Measurements from ENCODE around the gene ZNHIT3.
"Not testable (repeated sequence)": the region's sequence is repeated elsewhere in the genome, so short reads cannot be mapped to it uniquely, and the experiment has no call there.

ZNHIT3 gene

GRCh38 chr17:36486204-36487194 lies at the start of gene ZNHIT3:
ZNHIT3 (plus strand) TSS chr17:36486681; CDS start chr17:36486700, 19 bp downstream.
- DNase-seq, result peak; percentile 89 to 92

- DNase-seq, result not testable (repeated sequence)
These were observed 44.7 kb upstream of the ZNHIT3 start for GRCh38 chr17:36441792-36442191.

- DNase-seq, result no peak
These were observed 42.7 kb upstream of the ZNHIT3 start for GRCh38 chr17:36443777-36444176.

- not testable (repeated sequence) for DNase-seq
These were observed 36.5 kb upstream of the ZNHIT3 start for GRCh38 chr17:36449997-36450396.

- not testable (repeated sequence) for DNase-seq
These were observed 33.6 kb upstream of the ZNHIT3 start for GRCh38 chr17:36452888-36453287.

GRCh38 chr17:36457701-36458100 lies 28.8 kb upstream of the ZNHIT3 start:
- DNase-seq, result not testable (repeated sequence)

- no peak for DNase-seq
These were observed 27.4 kb upstream of the ZNHIT3 start for GRCh38 chr17:36459045-36459444.

GRCh38 chr17:36459601-36460000 lies 26.9 kb upstream of the ZNHIT3 start:
- no peak for DNase-seq

GRCh38 chr17:36460265-36460937 lies 26.1 kb upstream of the ZNHIT3 start:
- DNase-seq, result no peak

- DNase-seq, result no peak
These were observed 25.0 kb upstream of the ZNHIT3 start for GRCh38 chr17:36461330-36462110.

- DNase-seq, result peak; percentile 72 to 80
These were observed 22.3 kb upstream of the ZNHIT3 start for GRCh38 chr17:36463916-36464764.

- no peak for DNase-seq
These were observed 21.8 kb upstream of the ZNHIT3 start for GRCh38 chr17:36464765-36465088.

GRCh38 chr17:36468903-36469635 lies 17.4 kb upstream of the ZNHIT3 start:
- DNase-seq, result no peak

GRCh38 chr17:36469733-36470132 lies 16.7 kb upstream of the ZNHIT3 start:
- no peak for DNase-seq

- no peak for DNase-seq
These were observed 16.0 kb upstream of the ZNHIT3 start for GRCh38 chr17:36470499-36470898.

- DNase-seq, result no peak
These were observed 11.9 kb upstream of the ZNHIT3 start for GRCh38 chr17:36474571-36474970.

GRCh38 chr17:36475346-36475970 lies 11.0 kb upstream of the ZNHIT3 start:
- no peak for DNase-seq

- no peak for DNase-seq
These were observed 4.7 kb upstream of the ZNHIT3 start for GRCh38 chr17:36481829-36482228.

- DNase-seq, result peak; percentile 91 to 92
These were observed 3.6 kb upstream of the ZNHIT3 start for GRCh38 chr17:36482611-36483504.

GRCh38 chr17:36484021-36484420 lies 2.5 kb upstream of the ZNHIT3 start:
- not testable (repeated sequence) for DNase-seq

Measured in activated T-cell treated with anti-CD3 and anti-CD28 coated beads, Interleukin-2, amount 50 U/mL, for 48 hours (primary cell).